Measurements from ENCODE around the gene CDH6.

Gene CDH6

DNA sequence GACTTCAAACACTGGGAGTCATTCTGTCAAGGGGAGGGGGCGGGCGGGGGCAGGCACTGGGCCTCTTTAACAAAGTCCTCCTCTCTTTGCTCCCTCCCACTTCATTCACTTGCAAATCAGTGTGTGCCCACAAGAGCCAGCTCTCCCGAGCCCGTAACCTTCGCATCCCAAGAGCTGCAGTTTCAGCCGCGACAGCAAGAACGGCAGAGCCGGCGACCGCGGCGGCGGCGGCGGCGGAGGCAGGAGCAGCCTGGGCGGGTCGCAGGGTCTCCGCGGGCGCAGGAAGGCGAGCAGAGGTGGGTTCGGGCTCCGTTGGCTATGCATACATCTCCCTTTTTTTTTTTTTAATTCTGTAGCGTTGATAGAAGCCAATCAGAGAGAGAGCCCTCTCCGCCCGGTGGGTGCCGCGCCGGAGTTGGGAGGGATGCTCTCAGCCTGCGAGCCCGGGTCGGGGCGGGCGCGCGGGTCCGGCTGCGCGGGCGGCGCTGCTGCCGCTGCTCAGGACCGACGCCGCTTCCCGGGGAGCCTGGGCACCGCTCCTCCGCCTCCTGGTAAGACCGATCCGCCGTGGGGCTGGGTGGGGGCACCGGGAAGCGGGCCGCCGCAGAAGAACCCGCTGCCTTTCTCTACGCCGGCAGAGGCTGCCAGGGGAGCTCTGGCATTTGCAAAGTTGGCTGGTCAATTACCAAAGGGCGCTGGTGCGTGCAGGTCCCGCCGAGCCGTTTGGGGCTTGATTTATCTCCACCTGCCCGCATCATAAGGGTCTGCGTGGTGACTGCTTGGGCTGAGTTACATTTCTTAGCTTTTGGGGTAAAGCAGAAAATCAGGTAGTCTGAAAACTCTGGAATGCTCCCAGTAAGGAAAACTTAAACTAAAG lies at the start of gene CDH6:
TSS of gene CDH6 (plus strand) at position 96 of the 877 bp plus-strand sequence. CDS start 73,788 bp downstream, outside the sequence.
- H3K4me3 ChIP-seq (ENCODE audit: low read depth, low read length): peak within 1 kb of the TSS; percentile 65
- TF ChIP-seq, protein P1, sequence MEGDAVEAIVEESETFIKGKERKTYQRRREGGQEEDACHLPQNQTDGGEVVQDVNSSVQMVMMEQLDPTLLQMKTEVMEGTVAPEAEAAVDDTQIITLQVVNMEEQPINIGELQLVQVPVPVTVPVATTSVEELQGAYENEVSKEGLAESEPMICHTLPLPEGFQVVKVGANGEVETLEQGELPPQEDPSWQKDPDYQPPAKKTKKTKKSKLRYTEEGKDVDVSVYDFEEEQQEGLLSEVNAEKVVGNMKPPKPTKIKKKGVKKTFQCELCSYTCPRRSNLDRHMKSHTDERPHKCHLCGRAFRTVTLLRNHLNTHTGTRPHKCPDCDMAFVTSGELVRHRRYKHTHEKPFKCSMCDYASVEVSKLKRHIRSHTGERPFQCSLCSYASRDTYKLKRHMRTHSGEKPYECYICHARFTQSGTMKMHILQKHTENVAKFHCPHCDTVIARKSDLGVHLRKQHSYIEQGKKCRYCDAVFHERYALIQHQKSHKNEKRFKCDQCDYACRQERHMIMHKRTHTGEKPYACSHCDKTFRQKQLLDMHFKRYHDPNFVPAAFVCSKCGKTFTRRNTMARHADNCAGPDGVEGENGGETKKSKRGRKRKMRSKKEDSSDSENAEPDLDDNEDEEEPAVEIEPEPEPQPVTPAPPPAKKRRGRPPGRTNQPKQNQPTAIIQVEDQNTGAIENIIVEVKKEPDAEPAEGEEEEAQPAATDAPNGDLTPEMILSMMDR (IDR thresholded peaks at IDR 0.05; ENCODE audit: low read depth, low read length): no peak

DNA sequence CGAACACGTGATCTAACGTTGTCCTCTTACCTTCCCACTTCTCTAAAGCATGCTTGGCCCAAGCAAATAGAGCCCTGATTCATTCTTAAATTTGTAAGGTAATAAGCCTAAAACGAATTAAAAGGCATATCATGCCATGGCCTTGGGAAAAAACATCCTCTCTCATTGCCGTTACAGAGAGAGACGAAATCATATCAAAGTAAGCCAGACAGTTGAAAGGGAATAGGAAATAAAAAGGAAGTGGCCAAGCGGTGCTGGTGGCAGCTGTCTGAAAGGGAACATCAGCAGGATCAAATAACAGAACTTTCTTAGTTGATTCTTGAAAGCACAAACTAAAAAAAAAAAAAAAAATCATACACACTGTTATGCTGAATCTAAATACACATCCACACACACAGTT lies 49.1 kb upstream of the CDH6 start:
- no peak overlapping the region for H3K4me3 ChIP-seq (ENCODE audit: low read depth, low read length)
- TF ChIP-seq, protein P1 (IDR thresholded peaks at IDR 0.05; ENCODE audit: low read depth, low read length): no peak

DNA sequence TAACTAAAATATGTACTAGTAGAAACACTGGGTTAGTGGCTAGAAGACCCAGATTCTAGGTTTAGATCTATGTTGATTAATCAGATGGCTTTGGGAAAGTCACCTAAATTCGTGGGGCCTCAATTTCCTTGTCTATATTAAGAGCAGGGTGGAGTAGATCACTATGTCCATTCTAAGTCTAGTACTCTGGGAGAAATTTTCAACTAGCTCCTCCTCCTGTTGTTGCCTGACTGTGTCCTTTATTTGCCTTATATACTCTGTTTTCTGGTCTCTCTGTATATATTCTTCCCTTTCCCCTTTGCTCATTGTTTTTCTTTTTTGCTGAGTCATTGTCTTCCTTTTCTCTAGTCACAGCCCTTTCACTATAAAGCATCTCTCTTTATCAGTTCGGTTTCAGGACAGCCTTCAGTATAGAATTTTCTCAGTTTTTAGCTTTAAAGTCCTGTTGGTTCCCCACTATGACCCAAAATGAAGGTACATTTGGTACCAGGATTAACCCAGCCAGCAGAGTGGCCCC lies 44.5 kb upstream of the CDH6 start:
- H3K4me3 ChIP-seq (ENCODE audit: low read depth, low read length): no peak overlapping the region
- TF ChIP-seq, protein P1 (IDR thresholded peaks at IDR 0.05; ENCODE audit: low read depth, low read length): no peak

DNA sequence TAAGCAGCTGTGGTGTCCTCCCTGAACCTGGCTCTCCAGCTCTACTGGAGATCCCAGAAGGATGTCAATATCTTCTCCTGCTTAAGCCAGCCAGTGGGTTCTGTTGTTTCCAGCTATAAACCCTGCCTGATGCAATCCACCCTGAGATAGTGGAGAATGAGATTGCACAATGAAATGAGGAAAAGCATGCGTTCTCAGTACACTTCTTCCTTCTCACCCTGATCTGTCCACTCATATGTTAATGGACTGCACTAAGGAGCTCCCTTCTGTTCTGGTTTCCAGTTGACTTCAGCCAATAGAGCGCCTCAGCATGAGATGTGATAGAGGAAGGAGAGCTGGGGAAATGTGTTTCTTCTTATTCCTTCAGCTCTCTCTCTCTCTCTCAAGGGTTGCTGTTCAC lies 40.0 kb upstream of the CDH6 start:
- TF ChIP-seq, protein P1 (IDR thresholded peaks at IDR 0.05; ENCODE audit: low read depth, low read length): no peak
- H3K4me3 ChIP-seq (ENCODE audit: low read depth, low read length): no peak overlapping the region

DNA sequence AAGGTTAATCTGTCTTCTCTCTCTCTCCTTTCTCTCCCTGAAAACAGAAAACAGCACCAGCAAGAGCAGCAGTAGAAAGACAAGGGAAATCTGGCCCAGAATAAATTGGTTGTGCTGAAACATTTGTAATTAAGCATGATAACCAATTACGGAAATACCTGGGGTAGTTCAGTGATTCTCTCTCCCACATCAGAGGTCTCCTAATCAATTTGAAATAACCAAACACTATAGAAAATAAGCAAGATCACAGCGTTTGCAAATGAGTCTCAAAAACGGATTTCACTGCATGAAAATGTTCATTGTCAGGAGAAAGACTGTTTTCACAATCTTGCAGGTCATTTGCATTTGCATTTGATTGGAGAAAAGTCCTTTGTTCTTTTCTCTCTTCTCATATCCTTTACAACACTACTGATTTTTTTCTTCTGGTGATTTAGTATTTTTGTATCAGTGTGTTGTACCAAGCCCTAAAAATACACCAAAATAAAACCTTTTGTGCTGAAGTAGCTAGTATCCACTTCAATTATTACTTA lies 36.8 kb upstream of the CDH6 start:
- H3K4me3 ChIP-seq (ENCODE audit: low read depth, low read length): no peak overlapping the region
- TF ChIP-seq, protein P1 (IDR thresholded peaks at IDR 0.05; ENCODE audit: low read depth, low read length): no peak

DNA sequence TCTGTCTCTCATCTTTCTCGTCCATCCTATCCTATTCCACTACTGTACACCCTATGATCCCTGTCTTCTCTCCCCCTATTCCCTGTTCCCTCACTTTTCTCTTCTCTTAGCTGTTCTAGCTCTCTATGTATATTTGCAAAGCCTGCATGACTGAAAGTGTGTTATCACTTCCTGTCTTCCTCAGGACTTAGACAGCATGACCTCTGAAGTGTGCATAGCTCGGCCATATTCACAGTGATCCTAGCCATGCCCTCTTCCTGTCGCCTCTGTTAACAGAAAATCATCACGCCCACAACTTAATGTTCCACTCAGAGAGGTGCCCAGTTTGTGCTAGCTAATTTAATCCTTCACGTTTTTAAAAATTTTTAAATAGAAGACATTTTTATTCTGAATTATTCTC lies 35.8 kb upstream of the CDH6 start:
- TF ChIP-seq, protein P1 (IDR thresholded peaks at IDR 0.05; ENCODE audit: low read depth, low read length): no peak
- no peak overlapping the region for H3K4me3 ChIP-seq (ENCODE audit: low read depth, low read length)

DNA sequence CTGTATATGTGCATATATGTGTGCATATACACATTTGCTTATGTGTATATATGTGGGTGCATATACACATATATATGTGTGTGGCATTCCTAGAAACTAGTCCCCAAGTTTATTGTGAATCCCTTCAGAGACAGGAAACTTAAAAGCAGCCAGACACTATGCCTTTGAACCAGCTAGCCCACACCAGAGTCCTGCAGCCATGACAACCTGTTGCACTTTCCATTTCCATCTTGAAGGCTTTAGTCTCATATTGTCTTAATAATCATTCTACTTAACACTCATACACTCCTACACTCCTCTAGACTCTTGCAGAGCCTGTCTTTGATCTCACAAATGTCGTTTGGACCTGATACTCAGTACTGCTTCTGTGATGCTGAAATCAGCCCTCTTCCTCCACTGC lies 34.8 kb upstream of the CDH6 start:
- TF ChIP-seq, protein P1 (IDR thresholded peaks at IDR 0.05; ENCODE audit: low read depth, low read length): no peak
- no peak overlapping the region for H3K4me3 ChIP-seq (ENCODE audit: low read depth, low read length)
